Astrocyte of the spinal cord (primary cell): ENCODE measurements around the gene FBXW5.

ENCODE experiments used
- DNase-seq: peaks from one replicate; pipeline ENCODE4 v3.0.0; 2011; ENCODE audit warnings: low read depth, low spot score
- H3K4me3 ChIP-seq: 2 replicates; pipeline ENCODE4 v1.5.1; 2011; ENCODE audit warnings: low read depth, mild to moderate bottlenecking, low read length, moderate library complexity
- in situ Hi-C: cut with HindIII; loops from 2 replicates; pipeline ENCODE4 v1.10.0; 2017; ENCODE audit warnings: low sequenced_read_pairs
- TF ChIP-seq, protein P1 (sequence below): IDR thresholded peaks from 2 replicates; pipeline ENCODE4 v1.5.1; 2012; ENCODE audit warnings: low read depth, mild to moderate bottlenecking, low read length, inconsistent platforms

Gene FBXW5

GRCh38 chr9:136898483-136899100 lies 45.9 kb downstream of the FBXW5 start:
- TF ChIP-seq, protein P1, sequence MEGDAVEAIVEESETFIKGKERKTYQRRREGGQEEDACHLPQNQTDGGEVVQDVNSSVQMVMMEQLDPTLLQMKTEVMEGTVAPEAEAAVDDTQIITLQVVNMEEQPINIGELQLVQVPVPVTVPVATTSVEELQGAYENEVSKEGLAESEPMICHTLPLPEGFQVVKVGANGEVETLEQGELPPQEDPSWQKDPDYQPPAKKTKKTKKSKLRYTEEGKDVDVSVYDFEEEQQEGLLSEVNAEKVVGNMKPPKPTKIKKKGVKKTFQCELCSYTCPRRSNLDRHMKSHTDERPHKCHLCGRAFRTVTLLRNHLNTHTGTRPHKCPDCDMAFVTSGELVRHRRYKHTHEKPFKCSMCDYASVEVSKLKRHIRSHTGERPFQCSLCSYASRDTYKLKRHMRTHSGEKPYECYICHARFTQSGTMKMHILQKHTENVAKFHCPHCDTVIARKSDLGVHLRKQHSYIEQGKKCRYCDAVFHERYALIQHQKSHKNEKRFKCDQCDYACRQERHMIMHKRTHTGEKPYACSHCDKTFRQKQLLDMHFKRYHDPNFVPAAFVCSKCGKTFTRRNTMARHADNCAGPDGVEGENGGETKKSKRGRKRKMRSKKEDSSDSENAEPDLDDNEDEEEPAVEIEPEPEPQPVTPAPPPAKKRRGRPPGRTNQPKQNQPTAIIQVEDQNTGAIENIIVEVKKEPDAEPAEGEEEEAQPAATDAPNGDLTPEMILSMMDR = no peak
- no peak overlapping the region for H3K4me3 ChIP-seq
- no peak for DNase-seq
- in situ Hi-C loops = no loop called here

GRCh38 chr9:136896027-136896426 lies 48.5 kb downstream of the FBXW5 start:
- no peak overlapping the region for H3K4me3 ChIP-seq
- TF ChIP-seq, protein P1 = no peak
- in situ Hi-C loops = no loop called here
- no peak for DNase-seq

- no peak overlapping the region for H3K4me3 ChIP-seq
- in situ Hi-C loops = no loop called here
- no peak for DNase-seq
- TF ChIP-seq, protein P1 = no peak
Measured at GRCh38 chr9:136890661-136891060, 53.9 kb downstream of the FBXW5 start.
